Activated gamma-delta T cell (primary cell): ENCODE results near the gene CACNA1G.

Experiments
- DNase-seq: peaks from one replicate; lab custom pipeline; 2025; lab: John Stamatoyannopoulos, UW
- total RNA-seq, 2 donors: gene quantifications; one replicate each; lab custom pipeline; 2026; lab: John Stamatoyannopoulos, UW

The CACNA1G gene
- 0.05 to 0.09 reads per million in 2 donors for total RNA-seq

DNA sequence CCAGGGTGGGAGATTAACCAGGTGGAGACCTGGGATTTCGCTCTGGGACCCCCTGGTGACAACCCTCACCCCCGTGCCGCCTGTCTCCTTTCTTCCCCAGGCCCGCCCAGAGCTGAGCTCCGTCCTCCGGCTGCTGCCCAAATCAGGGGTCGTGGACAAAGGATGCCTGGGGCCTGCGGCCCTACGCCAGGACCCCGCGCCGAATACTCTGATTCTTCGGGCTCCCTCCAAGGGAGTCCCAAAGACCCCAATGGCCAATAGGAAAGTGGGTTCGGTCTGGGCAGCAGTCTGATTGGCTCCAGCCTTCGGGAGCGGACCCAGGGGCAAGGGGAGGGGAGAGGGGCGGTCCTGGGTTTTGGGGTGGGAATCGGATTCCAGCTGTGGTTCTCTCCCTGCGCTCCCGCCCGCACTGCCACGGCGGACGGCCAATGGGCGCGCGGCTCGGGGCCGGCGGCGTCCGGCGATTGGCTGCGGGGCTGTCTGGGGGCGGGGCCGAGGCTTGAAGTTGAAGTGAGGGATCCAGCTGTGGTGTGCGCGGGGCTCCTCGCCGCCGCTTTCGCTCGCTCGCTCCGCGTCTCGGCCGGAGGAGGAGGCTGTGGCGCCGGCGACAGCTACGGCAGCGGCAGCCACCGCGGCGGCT lies at the start of gene CACNA1G:
Gene CACNA1G (plus strand): TSS at position 531 of the 640 bp plus-strand sequence. CDS start 745 bp downstream, outside the sequence.
- DNase-seq, result peak; percentile 76

DNA sequence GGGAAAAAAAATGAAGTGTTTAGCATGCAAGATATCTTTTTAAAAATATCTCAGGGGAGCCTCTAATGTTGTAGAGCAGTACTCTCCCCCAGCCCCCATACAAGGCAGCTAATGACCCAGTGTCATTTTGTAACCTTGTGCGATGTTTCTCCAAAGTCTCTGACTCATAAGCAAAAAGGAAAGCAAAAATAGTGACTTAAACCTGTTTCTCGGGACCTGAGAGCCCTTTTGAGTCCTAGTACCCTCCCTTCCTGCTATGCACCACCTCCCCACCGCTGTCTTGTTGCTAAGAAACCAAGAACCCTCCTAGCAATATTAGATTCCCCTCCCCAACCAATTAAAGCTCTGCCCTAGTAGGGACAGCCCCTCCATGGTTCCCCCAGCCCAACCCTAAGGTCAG lies 49.5 kb upstream of the CACNA1G start:
- no peak for DNase-seq

DNA sequence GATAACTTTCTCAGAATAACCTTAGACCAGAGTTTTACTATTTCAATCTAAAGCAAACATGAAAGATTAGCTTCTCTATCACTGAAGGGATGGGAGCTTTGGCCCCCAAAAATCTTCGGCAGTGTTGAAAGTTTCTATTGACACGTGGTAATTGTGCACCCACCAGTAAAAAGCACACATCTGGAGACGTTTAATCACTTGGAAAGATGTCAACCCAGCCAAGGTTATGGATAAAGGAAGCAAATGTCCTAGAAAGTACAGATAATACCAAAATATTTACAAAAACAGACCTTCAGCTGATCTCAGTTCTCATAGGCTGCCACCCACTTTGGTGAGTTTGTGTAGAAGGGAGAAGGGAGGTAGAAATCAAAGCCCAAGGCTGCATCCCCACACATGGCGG lies 47.0 kb upstream of the CACNA1G start:
- DNase-seq, result no peak

DNA sequence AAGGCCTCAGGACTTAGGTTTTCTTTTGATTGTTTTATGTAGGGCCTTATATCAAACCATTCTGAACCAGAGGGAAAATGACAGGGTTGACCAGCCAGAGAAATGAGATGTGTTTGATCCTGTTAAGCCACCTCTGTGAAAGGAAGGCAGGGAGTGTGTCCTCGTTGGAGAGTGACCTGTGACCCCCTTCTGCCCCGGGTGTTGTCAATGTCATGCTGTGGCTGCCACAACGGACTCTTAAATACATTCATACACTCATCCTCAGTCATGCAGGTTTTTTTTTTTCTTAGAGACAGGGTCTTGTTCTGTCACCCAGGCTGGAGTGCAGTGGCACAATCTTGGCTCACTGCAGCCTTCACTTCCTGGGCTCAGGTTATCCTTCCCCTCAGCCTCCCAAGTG lies 46.1 kb upstream of the CACNA1G start:
- DNase-seq, result no peak

DNA sequence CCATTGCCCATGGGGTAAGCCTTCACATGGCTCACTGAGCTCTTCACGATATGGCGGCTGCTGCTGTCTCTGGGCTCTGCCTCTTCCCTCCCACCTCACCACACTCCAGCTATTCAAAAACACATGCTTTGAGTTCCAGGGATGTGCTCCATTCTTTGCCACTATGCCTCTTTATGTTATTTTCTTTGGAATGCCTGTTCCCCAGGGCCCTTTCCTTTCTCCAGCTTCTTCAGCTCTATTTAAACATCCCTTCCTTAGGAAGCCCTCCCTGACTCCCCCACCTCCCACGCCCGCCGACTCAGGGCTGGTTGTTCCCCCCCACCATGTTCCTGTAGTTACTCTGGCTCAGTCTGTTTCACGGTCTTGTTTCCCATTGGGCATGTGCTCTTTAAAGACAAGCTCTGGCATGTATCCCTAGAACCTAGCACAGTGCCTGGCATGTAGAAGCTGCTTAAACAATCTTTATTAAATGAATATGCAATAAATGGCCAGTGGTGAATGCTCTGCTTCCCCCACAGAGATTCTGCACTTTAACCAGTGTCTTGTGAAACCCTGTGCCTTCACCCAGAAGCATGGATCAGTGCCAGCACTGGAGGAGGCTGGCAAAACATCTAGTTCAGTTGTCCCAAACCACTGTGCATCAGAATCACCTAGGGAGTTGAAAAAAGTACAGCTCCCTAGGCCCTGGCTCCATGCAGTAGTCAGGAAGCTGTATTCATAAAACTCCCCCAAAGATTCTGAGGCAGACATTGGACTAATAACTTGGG lies 45.4 kb upstream of the CACNA1G start:
- DNase-seq, result no peak

DNA sequence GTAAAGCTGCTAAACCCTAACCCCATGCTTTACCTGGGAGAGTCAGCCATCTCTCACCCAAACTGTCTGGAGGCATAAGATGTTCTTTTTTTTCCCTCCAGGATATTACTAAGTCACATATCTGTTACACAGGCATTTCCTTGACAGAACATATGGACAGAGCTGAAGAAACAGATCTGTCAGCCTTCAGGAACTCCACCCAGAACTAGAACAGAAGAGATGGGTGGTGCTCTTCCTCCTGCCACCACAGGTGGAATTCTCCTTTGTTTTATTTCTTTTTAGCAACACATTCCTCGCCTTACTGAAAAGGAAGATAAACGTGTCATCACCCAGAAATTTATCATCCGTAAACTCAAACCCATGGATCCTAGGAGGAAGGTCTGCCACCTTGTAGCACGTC lies 43.5 kb upstream of the CACNA1G start:
- no peak for DNase-seq

DNA sequence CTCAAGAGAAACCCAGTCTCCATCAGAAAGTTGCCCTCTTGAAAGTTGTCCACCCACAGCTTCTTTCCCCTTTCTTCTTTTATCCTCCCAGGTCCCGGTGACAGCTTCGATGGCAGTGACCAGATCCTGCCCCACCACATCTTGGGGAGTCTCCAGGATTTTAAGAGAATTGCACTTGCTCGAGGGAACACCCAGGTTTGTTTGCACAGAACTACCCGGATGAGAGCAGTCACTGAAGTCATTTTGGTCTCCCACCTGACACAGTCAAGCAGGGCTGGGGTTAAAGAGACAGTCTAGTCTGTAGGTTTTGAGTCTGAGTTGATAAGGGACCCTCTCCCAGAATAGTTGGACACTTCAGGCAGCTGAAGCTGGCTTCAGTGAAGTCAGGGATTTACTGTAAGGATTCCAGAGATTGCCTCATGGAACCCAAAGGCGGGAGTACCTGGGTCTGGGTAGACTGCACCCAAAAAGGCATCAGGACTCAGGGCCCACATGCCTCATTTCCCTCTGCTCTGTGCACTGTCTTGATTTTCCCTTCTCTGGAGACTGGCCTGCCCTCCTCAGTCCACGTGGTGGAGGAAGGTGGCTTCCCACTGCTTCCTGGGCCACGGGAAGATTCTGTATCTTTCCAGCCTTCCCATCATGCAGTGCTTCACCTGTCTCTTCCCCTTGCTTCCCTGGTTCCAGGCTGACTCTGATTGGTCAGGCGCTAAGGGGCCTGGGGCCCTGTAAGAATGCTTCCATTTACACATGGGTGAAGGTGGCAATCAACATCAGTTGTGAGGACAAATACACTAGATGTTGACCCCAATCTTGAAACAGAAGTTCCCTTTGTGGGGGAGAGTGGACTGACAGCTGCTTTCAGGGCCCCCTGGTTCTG lies 42.8 kb upstream of the CACNA1G start:
- no peak for DNase-seq

DNA sequence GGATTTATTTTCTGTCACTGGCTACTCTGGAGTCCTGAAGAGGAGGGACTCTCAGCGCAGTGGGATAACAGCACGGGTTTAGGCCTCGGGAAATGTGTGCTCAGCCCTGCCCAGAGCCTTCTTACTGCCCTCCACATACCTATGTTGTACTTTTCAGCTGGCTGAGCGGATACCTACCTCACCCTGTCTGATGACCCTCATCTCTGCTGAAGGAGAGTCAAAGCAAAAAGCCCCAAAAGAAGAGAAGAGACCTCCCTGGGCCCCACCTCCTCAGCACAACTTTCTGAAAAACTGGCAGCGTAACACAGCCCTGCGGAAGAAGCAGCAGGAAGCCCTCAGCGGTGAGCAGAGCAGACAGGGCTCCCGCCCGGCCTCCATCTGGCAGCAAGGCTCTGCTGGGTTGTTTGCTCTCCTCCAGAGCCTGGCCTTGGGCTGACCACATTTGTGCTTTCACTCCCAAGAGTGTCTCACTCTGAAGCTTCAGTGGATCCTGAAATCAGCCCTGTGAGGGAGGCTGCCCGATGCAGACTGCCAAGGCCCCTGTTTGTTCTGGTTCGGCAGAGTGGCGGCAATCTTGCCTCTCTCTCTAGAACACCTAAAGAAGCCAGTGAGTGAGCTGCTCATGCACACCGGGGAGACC lies 42.0 kb upstream of the CACNA1G start:
- DNase-seq, result no peak

DNA sequence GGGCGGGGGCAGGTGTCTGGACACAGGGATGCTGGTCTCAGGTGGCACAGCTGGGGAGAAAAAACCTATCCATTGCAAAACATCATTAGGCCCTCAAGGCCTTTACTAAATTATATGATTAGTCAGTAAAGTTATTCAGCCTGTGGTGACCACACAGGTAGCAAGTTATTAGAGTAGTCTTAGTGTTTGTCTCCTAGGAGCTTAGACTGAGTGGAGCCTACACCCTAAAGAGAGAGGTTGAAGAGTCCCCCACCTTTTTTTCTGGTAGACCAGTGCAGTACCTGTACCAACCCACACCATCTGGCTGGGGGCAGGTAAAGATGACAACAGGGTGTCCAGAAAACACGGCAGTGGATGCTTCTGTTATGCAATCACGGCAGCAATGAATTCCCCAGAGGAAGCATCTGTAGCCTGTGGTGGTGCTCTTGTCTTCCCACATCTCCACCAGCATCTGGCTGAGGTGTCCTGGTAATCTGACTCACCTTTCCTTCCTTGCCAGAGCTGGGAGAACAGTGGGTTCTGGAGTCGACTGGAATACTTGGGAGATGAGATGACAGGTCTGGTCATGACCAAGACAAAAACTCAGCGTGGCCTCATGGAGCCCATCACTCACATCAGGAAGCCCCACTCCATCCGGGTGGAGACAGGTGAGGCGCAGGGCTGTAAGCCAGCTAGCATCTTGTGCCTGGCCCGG lies 41.2 kb upstream of the CACNA1G start:
- DNase-seq, result no peak

DNA sequence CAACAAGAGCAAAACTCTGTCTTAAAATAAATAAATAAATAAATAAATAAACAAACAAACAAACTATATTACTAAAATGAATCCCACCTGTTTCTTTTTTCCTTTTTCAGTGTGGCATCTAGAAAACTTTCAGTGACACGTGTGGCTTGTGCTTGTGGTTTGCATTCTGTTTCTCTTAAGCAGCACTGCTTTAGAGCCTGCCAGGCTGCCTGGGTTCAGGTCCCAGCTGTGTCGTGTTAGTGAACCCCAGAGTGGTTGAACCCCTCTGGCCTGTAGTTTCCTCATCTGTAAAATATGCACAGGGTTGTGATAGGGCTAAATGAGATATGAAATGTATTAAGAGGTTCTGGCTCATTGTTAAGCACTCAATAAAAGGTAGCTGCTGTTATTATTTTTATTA lies 40.0 kb upstream of the CACNA1G start:
- no peak for DNase-seq

DNA sequence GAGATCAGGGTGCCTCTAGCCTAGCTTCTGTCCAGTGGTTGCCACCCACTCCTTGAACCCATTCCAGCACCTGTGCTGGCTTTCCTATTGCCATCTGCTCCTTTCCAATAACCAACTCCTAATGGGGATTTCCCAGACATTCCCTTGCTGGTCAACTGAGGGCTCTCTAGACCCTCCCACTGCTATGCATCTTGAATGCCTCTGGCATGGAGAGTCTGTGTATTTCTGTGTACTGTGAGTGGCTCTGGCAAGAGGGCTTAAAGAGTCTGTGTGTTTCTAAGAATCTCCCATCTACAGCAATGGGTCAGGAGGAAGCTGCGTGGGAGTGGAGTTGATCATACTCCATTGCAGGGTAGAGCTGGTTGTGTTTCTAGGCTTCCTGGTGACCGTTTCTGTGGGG lies 39.0 kb upstream of the CACNA1G start:
- DNase-seq, result no peak

DNA sequence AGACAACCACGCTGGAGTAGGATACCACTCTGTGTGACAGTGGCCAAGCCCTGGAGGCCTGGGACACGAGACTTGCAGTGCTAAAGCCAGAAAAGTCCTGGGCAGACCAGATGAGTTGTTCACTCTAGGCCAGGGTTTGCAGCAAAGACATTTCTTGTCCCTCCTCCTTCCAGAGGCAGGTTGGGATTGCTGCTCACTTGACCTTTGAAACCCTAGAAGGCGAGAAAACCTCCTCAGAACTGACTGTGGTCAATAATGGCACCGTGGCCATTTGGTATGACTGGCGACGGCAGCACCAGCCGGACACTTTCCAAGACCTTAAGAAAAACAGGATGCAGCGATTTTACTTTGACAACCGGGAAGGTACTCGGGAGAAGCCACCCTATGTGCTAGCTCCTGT lies 37.7 kb upstream of the CACNA1G start:
- DNase-seq, result no peak

DNA sequence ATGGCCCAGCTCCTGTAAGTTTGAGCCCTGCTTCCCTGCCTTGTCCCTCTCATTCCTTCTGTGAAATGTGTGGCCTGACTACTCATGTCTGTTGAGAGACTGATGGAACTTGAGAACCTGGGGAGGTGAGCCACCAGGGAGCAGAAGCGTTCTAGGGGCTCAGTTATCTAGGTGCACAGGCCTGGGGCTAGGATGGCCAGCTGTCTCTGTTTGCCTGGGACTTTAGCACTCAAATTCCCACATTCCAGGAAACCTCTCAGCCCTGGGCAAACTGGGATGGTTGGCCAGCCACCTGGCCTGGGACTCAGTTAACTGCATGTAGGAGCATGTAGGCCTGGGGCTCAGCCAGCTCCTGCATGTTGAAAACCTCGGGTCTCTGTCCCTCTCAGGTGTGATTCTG lies 37.3 kb upstream of the CACNA1G start:
- DNase-seq, result no peak

DNA sequence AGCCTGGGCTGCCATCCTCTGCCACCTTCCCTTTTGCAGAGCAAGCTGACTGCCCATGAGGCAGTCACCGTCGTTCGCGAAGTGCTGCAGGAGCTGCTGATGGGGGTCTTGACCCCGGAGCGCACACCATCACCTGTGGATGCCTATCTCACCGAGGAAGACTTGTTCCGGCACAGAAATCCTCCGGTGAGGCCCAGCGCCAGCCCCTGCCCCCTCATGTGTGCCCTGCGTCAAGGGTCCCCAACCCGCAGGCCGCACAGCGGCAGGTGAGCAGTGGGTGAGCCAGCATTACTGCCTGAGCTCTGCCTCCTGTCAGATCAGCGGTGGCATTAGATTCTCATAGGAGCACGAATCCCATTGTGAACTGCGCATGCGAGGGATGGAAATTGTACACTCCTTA lies 35.7 kb upstream of the CACNA1G start:
- DNase-seq, result no peak

DNA sequence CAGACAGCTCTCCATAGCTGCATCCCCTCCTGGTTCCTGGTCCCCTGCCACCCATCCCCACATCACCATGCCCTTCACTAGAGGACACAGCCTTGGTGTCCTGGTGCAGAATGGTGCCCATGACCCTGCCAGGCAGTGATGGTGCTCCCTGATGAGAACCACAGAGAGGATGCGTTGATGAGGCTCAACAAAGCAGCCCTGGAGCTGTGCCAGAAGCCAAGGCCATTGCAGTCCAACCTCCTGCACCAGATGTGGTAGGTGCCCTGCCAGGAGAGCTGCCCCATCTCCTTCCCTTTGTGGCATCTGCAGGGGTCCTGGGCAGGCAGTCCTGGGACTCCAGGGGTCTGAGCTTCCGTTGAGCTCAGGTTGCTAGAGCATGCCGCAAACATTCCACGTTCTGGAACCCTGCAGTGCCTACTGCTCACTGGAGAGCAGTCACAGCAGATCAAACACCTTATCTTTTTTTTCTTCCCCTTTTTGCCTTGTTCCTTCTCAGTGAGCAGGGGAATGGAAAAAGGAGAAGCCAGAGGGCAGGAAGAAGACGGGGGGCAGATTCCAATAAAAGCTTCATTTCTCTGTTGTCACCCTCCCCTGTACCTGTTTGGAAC lies 33.3 kb upstream of the CACNA1G start:
- DNase-seq, result no peak

DNA sequence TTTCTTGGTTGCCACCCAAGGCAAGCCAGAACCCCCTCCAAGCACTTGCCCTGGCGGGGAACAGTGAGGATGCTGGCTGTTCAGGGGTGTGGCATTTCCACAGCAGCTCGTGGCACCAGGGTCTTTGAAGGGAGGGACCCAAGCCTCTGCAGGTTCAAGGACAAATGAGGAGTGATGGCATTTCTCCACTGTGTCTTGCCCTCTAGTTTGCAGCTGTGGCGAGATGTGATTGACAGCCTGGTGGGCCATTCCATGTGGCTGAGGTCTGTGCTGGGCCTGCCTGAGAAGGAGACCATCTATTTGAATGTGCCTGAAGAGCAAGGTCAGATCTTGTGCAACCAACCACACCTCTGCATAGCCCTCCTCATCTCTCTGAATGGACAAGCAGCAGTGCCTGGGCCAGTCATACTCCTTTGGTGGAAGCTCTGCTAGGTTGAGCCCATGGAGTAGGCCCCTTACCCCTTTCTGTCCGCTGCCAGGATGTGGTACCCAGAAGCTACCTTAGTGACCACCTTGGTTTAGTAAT lies 32.5 kb upstream of the CACNA1G start:
- no peak for DNase-seq

DNA sequence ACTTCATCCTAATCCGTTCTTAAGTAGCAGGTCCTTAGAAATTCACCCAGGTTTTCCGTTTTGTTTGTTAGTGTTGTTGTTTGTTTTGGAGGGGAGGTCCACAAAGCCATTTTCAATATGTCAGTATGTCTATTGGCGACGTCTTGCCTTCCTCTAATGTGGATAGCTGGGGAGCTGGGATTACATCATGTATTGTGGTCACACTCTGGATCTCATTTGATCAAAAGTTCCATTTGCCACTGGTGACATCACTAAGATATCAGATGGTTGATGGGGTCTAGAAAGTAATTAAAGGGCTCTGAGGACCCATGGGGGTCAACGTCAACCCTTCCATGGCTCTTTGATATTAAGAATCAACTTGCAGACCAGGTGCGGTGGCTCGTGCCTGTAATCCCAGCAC lies 30.7 kb upstream of the CACNA1G start:
- DNase-seq, result no peak

DNA sequence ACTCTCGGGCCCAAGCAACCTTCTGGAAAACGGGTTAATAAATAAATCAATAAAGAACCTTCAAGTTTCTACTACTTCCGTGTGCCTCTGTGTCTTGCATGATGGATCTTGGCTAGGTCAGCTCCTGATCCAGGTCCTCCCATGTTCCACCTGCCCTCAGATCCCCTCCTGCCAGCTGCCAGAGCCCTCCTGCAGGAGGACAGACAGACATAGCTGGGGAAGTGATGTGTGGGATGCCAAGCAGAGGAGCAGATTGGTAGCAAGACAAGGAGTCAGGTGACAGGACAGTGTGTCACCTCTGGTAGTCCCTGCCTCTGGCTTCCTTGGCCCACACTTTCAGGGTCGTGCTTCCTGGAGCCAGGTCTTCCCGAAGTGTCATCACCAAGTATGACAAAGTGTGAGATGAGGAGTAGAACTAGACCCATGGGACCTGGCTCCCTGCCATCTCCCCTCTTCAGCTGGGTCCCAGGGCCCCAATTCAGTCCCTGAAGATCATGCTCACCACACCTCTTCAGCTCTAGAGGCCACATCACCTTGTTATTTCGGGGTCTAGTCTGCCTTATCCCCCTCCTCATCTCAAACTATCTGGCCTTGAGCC lies 29.0 kb upstream of the CACNA1G start:
- DNase-seq, result no peak

DNA sequence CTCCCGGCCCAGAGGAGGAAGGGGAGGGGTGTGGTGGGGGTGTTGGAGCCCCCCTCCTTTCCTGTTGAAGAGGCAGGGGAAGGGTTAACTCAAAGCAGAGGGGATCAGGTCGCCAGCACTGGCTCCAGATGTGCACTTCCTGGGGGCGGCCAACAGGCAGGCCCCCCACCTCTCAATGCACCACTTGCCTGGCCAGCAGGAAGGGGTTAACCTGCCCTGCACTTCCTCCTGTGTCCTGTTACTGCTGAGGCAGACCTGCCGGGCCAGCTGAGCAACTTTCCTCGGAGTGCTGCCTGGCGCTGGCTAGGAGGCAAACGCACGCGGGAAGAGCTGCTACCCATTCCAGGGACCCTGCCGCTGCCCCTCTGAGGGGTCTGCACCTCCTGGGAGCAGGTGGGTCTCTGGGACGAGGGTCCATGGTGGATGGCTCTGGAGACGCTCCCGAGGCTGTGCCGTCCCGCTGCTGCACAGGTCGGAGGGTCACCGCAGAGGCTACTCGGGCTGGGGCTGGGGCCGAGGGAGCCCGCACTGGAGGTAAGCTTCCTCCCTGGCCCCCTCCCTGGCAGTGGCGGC lies 28.0 kb upstream of the CACNA1G start, which contains the start of gene EPN3:
Gene EPN3 (plus strand): TSS at position 284 of the 573 bp plus-strand sequence. CDS start 3,822 bp downstream, outside the sequence.
- DNase-seq, result no peak

DNA sequence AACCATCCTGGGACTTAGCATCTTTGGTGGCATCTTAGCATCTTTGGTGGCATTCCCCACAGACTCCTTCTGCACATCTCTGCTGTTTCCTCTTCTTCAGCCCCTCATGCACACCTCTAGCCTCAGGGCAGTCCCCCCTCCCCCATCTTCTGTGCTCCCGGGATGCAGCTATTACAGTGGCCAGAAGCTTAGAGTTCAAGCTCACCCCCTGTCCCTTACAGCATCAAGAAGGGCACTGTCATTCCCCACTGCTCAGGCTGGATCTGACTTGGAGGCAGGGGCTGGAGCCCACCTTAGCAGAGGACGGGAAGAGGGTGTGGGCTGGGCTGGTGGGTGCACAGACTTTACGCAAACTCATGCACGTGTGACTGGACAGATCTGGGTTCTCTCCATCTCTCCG lies 27.3 kb upstream of the CACNA1G start:
- DNase-seq, result no peak
